GM12878 (cell line): Measurements from ENCODE around the gene ME3. TPM values are rescaled to one million over a fixed set of nuclear protein-coding genes. Genes with fewer than 3 reads are reported as not detected.
A peak's percentile ranks its signal among the peaks of the same experiment; 100 is the strongest.

ENCODE experiments used
- ATAC-seq: fragments of 200-7000 bp; cut with Tn5 transposase; 3 replicates; pipeline ENCODE4 v1.9.1; 2020; ENCODE audit warnings: mild to moderate bottlenecking, moderate library complexity
- BruUV-seq: library from RNA; stranded (reverse); fragments of 400-500 nt; replicated peaks from 2 replicates; lab custom pipeline; 2021; lab: Mats Ljungman, UMichigan
- CTCF ChIA-PET: fragments of 300-600 bp; sonication (Branson Sonifier 250); formaldehyde crosslinking; extraction: SDS; loops from one replicate; lab custom pipeline; 2021; ENCODE audit warnings: inconsistent platforms; lab: Yijun Ruan, JAX
- POLR2A ChIA-PET: fragments of 350-600 bp; formaldehyde crosslinking; extraction: SDS; loops from one replicate; lab custom pipeline; 2021; ENCODE audit warnings: inconsistent platforms; lab: Charles Lee
- RAD21 ChIA-PET: fragments of 300-600 bp; sonication (Branson Sonifier 250); formaldehyde crosslinking; loops from one replicate; lab custom pipeline; 2023; ENCODE audit warnings: antibody characterized with exemption; ENCODE audit not compliant: unreplicated experiment; lab: Charles Lee
- SMC1A ChIA-PET: fragments of 300-600 bp; sonication (Branson Sonifier 250); formaldehyde crosslinking; loops from one replicate; lab custom pipeline; 2023; ENCODE audit not compliant: unreplicated experiment, uncharacterized antibody; lab: Charles Lee
- DNase-seq: peaks from one replicate; pipeline ENCODE4 v3.0.0-alpha.2; 2011; ENCODE audit warnings: low read depth, low spot score
- FAIRE-seq: peaks from 3 replicates; lab custom pipeline; 2011; peaks lifted over from hg19 to GRCh38; lab: Jason Lieb, UNC
- H2AFZ ChIP-seq: 2 replicates; pipeline ENCODE4 v1.6.0; 2011; ENCODE audit warnings: low read depth, low read length, control low read depth; ENCODE audit not compliant: control insufficient read depth
- H3K27ac ChIP-seq: 2 replicates; pipeline ENCODE4 v1.5.1; 2011; ENCODE audit warnings: control low read depth; ENCODE audit not compliant: control insufficient read depth, insufficient read depth
- H3K27me3 ChIP-seq, 2 experiments: replicated peaks in 1 of 2; 2 replicates each; pipeline versions ENCODE4 v1.6.0 to v1.6.1; 2011; ENCODE audit warnings: low read length in 1 of 2; ENCODE audit not compliant: control insufficient read depth in 2 of 2, insufficient read depth in 2 of 2
- H3K36me3 ChIP-seq, 2 experiments: 2 replicates each; pipeline ENCODE4 v1.5.1; 2011; ENCODE audit warnings: low read length in 1 of 2; ENCODE audit not compliant: control insufficient read depth in 2 of 2, insufficient read depth in 2 of 2
- H3K4me1 ChIP-seq: 2 replicates; pipeline ENCODE4 v1.6.1; 2011; ENCODE audit warnings: mild to moderate bottlenecking, low read length, moderate library complexity, mixed read lengths; ENCODE audit not compliant: control insufficient read depth, insufficient read depth
- H3K4me2 ChIP-seq: 2 replicates; pipeline ENCODE4 v1.6.0; 2011; ENCODE audit warnings: control low read depth; ENCODE audit not compliant: control insufficient read depth, insufficient read depth
- H3K4me3 ChIP-seq: fragments of 200-600 bp; sonication (generic); 2 replicates; pipeline ENCODE4 v1.5.1; 2016
- H3K79me2 ChIP-seq: 2 replicates; pipeline ENCODE4 v1.6.0; 2011; ENCODE audit warnings: low read length; ENCODE audit not compliant: control insufficient read depth, insufficient read depth
- H3K9ac ChIP-seq: 2 replicates; pipeline ENCODE4 v1.8.0; 2011; ENCODE audit warnings: low read length, control low read depth, mixed read lengths; ENCODE audit not compliant: control insufficient read depth, insufficient read depth
- H3K9me3 ChIP-seq: replicated peaks from 3 replicates; pipeline ENCODE4 v1.5.1; 2011; ENCODE audit warnings: mild to moderate bottlenecking, low read length; ENCODE audit not compliant: control insufficient read depth, insufficient read depth
- H4K20me1 ChIP-seq: 2 replicates; pipeline ENCODE4 v1.6.0; 2011; ENCODE audit not compliant: control insufficient read depth, insufficient read depth
- GABPA ChIP-seq: IDR thresholded peaks from 2 replicates; pipeline ENCODE4 v1.6.1; 2014; ENCODE audit warnings: antibody characterized with exemption, low read depth, mild to moderate bottlenecking, inconsistent platforms
- PAX8 ChIP-seq: fragments of 450-650 bp; IDR thresholded peaks from 2 replicates; pipeline ENCODE4 v1.6.1; 2017; ENCODE audit warnings: mild to moderate bottlenecking, moderate library complexity
- RUNX3 ChIP-seq: IDR thresholded peaks from 2 replicates; pipeline ENCODE4 v1.6.1; 2012; ENCODE audit warnings: low read length, inconsistent platforms
- ZSCAN29 ChIP-seq: fragments of 450-650 bp; IDR thresholded peaks from 2 replicates; pipeline ENCODE4 v1.6.1; 2017; ENCODE audit warnings: mild to moderate bottlenecking, moderate library complexity
- WGBS: methylation state at CpG from one replicate; pipeline ENCODE4 v1.1.6; 2016; ENCODE audit warnings: low lambda C conversion rate; ENCODE audit not compliant: insufficient replicate concordance, insufficient coverage; ENCODE audit errors: missing lambda C conversion rate; 5-methylcytosine and 5-hydroxymethylcytosine counted together
- in situ Hi-C: fragments of 300-500 bp; cut with MboI; formaldehyde crosslinking; loops from 9 replicates; pipeline ENCODE4 v1.14.3; 2018; ENCODE audit warnings: mixed read lengths
- intact Hi-C: fragments of 100-400 bp; cut with micrococcal nuclease; formaldehyde crosslinking; loops from one replicate; pipeline ENCODE4 v1.14.2; 2022; ENCODE audit not compliant: unreplicated experiment
- polyA plus RNA-seq, 11 experiments: library from polyadenylated mRNA; depleted of rRNA in 4 of 11; unstranded in 6 of 11; stranded (reverse) in 5 of 11; fragments of >200 nt; fragmentation: Nextera tagmentation in 4 of 11; fragmentation: Illumina TruSeq in 1 of 11; extraction: Ambion mirVana in 4 of 11; extraction: Trizol in 1 of 11; gene quantifications; 1 replicate in 1 of 11; 2 replicates in 10 of 11; pipeline versions ENCODE4 v1.2.1 to v1.2.3, GENCODE V29; 2011 to 2016; ENCODE audit warnings: inconsistent platforms in 2 of 11, missing spikeins in 2 of 11, low read depth in 1 of 11
- total RNA-seq, 4 experiments: library from RNA; depleted of rRNA in 3 of 4; stranded (reverse); fragments of >200 nt in 3 of 4; fragmentation: Illumina TruSeq in 1 of 4; extraction: Trizol in 1 of 4; gene quantifications; 2 replicates each; pipeline versions ENCODE4 v1.2.1 to v1.2.3, GENCODE V29; 2013 to 2021

ME3 gene
- total and polyA plus RNA-seq, 10 of the 15 experiments (the other 5 are each of a cell fraction or from before 2014, with no cell fraction given) = 0.06 to 0.40 (median 0.19) TPM; not detected in 2

DNA sequence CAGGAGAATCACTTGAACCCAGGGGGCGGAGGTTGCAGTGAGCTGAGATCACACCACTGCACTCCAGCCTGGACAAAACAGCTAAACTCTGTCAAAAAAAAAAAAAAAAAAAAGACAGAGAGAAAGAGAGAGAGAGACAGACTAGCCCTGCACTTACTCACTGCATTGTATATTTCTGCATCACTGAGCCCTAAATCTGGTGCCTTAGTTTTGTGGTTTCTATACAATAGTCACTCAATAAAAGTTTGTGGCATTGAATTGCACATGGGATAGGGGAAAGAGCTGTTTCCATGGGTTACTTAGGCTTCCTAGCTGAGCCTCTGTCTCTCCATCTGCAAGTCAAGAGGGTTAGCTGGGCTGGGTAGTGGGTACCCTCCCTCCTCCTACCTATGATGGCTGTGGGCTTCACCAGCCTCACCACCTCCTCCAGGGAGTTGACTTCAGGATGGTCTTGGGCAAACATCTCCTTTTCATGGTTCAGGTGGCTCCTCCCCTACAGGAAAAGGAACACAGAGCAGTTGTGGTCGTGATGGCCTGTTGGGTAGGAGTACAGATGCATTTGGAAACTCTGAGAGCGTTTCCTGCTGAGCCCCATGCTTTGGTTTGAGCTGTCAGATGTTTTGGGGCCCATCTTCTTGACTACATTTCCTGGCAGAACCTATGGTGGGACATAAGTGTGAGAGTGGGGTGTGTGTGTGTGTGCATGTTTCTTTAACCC is 224.5 kb downstream of the ME3 start:
- no peaks in the 10 kb centered on the region for H3K9me3 ChIP-seq
- no peak overlapping the region for H2AFZ ChIP-seq
- ATAC-seq (no peak), DNase-seq (no peak), FAIRE-seq (no peak)
- peaks cover 11% of the 10 kb centered on the region for H3K4me1 ChIP-seq
- H3K9ac ChIP-seq = no peak overlapping the region
- H3K36me3 ChIP-seq = no peaks in the 10 kb centered on the region
- intact Hi-C loops = no loop called here
- H3K27me3 ChIP-seq = no peaks in the 10 kb centered on the region
- H3K27ac ChIP-seq = no peak overlapping the region
- WGBS = 9% methylated on average over 3 of the region's 3 CpGs
- H3K4me2 ChIP-seq = no peak overlapping the region
- TF ChIP-seq PAX8 = no peak
- TF ChIP-seq RUNX3 = peak; percentile 52
- ChIA-PET CTCF (interaction anchor here (0.8 to 2.1 kb wide), 3 partner anchors 9 to 375 kb away, joined by 3 to 9 read pairs (median 4); no protein-coding TSS in a partner anchor), POLR2A (interaction anchor here (0.6 kb wide), 2 partner anchors 836 to 988 kb away, joined by 3 read pairs; no protein-coding TSS in a partner anchor), RAD21 (interaction anchor here (1.2 kb wide), 1 partner anchor 161 kb away, joined by 4 read pairs; no protein-coding TSS in a partner anchor), SMC1A (interaction anchor here (0.7 to 1.9 kb wide), 6 partner anchors 13 to 423 kb away, joined by 3 to 5 read pairs (median 3); no protein-coding TSS in a partner anchor)
- no peaks in the 10 kb centered on the region for H3K79me2 ChIP-seq
- no TSS peak for BruUV-seq
- no peaks in the 10 kb centered on the region for H4K20me1 ChIP-seq
- in situ Hi-C loops = no loop called here
- no peak overlapping the region for H3K4me3 ChIP-seq

GRCh38 chr11:86446924-86447285 is 225.5 kb downstream of the ME3 start:
- H3K27ac ChIP-seq = no peak overlapping the region
- intact Hi-C loops = no loop called here
- CTCF ChIA-PET = no interaction called here
- no TSS peak for BruUV-seq
- POLR2A ChIA-PET = no interaction called here
- in situ Hi-C loops = no loop called here
- H3K79me2 ChIP-seq = no peaks in the 10 kb centered on the region
- RAD21 ChIA-PET = no interaction called here
- ATAC-seq (no peak), FAIRE-seq (no peak)
- H3K36me3 ChIP-seq = no peaks in the 10 kb centered on the region
- no peak overlapping the region for H3K9ac ChIP-seq
- H3K4me2 ChIP-seq = no peak overlapping the region
- peaks cover 11% of the 10 kb centered on the region for H3K4me1 ChIP-seq
- no peak overlapping the region for H2AFZ ChIP-seq
- H3K27me3 ChIP-seq = no peaks in the 10 kb centered on the region
- 79% methylated on average over 11 of the region's 12 CpGs for WGBS
- TF ChIP-seq ZSCAN29 (no peak), GABPA (peak; percentile 63; the same call in 1 of the 2 replicates)
- TF ChIP-seq, all 136 proteins: peak for 1
- H4K20me1 ChIP-seq = no peaks in the 10 kb centered on the region
- DNase-seq = no peak
- SMC1A ChIA-PET = no interaction called here
- H3K4me3 ChIP-seq = no peak overlapping the region
- H3K9me3 ChIP-seq = no peaks in the 10 kb centered on the region
